Cardiac muscle cell (in vitro differentiated cells and primary cell): ENCODE data around the gene TDRD9. TPM values are rescaled to one million over a fixed set of nuclear protein-coding genes. Genes with fewer than 3 reads are reported as not detected.

Experiments used
- DNase-seq, 2 donors: peaks; one replicate each; pipeline versions ENCODE4 v3.0.0 to v3.0.0-alpha.2; 2010 to 2017; ENCODE audit warnings: low read depth in 1 of 2, low spot score in 1 of 2
- H3K27ac ChIP-seq: fragments of 200-600 bp; sonication (generic); 2 replicates; pipeline ENCODE4 v1.5.1; 2016
- H3K27me3 ChIP-seq: fragments of 200-600 bp; sonication (generic); 2 replicates; pipeline ENCODE4 v1.6.0; 2016; ENCODE audit warnings: control low read depth
- H3K36me3 ChIP-seq: fragments of 200-600 bp; sonication (generic); 2 replicates; pipeline ENCODE4 v1.5.1; 2016; ENCODE audit warnings: control low read depth
- H3K4me1 ChIP-seq: fragments of 200-600 bp; sonication (generic); 2 replicates; pipeline ENCODE4 v1.8.1; 2017; ENCODE audit warnings: low read depth, mild to moderate bottlenecking, mixed run types
- H3K4me3 ChIP-seq: fragments of 200-600 bp; sonication (generic); 2 replicates; pipeline ENCODE4 v1.5.1; 2016; ENCODE audit warnings: mild to moderate bottlenecking
- H3K9me3 ChIP-seq: fragments of 200-600 bp; sonication (generic); 2 replicates; pipeline ENCODE4 v1.5.1; 2017; ENCODE audit warnings: low read depth, mild to moderate bottlenecking, control low read depth
- CTCF ChIP-seq: IDR thresholded peaks from 2 replicates; pipeline ENCODE4 v1.5.1; 2012; ENCODE audit warnings: low read depth, mild to moderate bottlenecking, low read length
- polyA plus RNA-seq: library from polyadenylated mRNA; unstranded; fragments of >200 nt; fragmentation: Nextera tagmentation; extraction: Ambion mirVana; gene quantifications from 2 replicates; pipeline ENCODE4 v1.2.1, GENCODE V29; 2016
- total RNA-seq: library from RNA; depleted of rRNA; stranded (reverse); fragments of >200 nt; gene quantifications from 2 replicates; pipeline ENCODE4 v1.2.3, GENCODE V29; 2016

Gene TDRD9
- total and polyA plus RNA-seq, 2 experiments from 2014 or later, result 0.31 TPM; not detected in 1

- no peak for TF ChIP-seq CTCF
- Histone ChIP-seq H3K9me3 (no peaks in the 10 kb centered on the region), H3K4me1 (no peaks in the 10 kb centered on the region), H3K27ac (no peak overlapping the region), H3K36me3 (no peaks in the 10 kb centered on the region), H3K27me3 (no peaks in the 10 kb centered on the region), H3K4me3 (no peak overlapping the region)
- DNase-seq, result no peak
These were observed 28.4 kb upstream of the TDRD9 start for GRCh38 chr14:103899833-103900232.

- no peak for DNase-seq
- no peak overlapping the region for H3K4me3 ChIP-seq
- H3K9me3 ChIP-seq, result no peaks in the 10 kb centered on the region
- no peaks in the 10 kb centered on the region for H3K4me1 ChIP-seq
- no peaks in the 10 kb centered on the region for H3K36me3 ChIP-seq
- no peaks in the 10 kb centered on the region for H3K27me3 ChIP-seq
- H3K27ac ChIP-seq, result no peak overlapping the region
- no peak for TF ChIP-seq CTCF
These were observed 23.7 kb upstream of the TDRD9 start for GRCh38 chr14:103904493-103905107.

DNA sequence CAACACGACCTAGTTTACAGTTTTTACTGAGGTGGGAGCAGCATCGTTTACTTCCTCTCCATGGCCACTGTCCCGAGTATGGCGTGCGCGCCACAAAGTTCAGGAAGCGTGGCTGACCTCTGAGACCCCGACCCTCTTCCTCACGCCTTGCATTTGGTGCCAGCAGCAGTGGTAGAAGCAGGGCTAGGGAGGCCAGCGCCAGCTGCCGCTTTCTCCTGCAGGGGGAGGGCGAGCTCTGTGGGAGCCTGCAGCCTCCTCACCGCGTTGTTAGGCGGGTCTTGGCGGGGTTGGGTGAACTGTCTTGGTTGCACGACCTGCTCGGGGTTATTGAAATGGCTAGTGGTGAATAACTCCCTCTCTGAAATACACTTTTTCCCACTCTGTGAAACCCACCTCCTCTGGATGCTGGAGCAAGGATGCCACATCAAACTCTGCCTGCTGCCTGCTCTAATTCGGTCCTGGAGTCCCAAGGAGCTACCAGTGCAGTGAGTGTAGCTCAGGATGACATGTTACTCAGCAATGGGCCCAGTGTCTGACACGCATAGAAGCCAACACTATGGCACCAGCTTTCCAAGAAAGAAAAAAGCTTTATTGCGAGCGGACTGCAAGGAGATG is 22.3 kb upstream of the TDRD9 start:
- H3K27ac ChIP-seq, result no peak overlapping the region
- peaks cover 6% of the 10 kb centered on the region for H3K4me1 ChIP-seq
- H3K4me3 ChIP-seq, result no peak overlapping the region
- DNase-seq, result no peak
- H3K9me3 ChIP-seq, result no peaks in the 10 kb centered on the region
- H3K36me3 ChIP-seq, result no peaks in the 10 kb centered on the region
- no peaks in the 10 kb centered on the region for H3K27me3 ChIP-seq
- TF ChIP-seq CTCF, result peak; percentile 26

- no peak for DNase-seq
- no peak overlapping the region for H3K4me3 ChIP-seq
- H3K4me1 ChIP-seq, result peaks cover 6% of the 10 kb centered on the region
- no peaks in the 10 kb centered on the region for H3K9me3 ChIP-seq
- no peak overlapping the region for H3K27ac ChIP-seq
- TF ChIP-seq CTCF, result no peak
- H3K36me3 ChIP-seq, result peaks cover 21% of the 10 kb centered on the region
- H3K27me3 ChIP-seq, result no peaks in the 10 kb centered on the region
These were observed 19.7 kb upstream of the TDRD9 start for GRCh38 chr14:103908580-103908979.

- H3K36me3 ChIP-seq, result peaks cover 30% of the 10 kb centered on the region
- H3K9me3 ChIP-seq, result no peaks in the 10 kb centered on the region
- H3K27me3 ChIP-seq, result no peaks in the 10 kb centered on the region
- H3K4me1 ChIP-seq, result peaks cover 6% of the 10 kb centered on the region
- H3K4me3 ChIP-seq, result no peak overlapping the region
- no peak for TF ChIP-seq CTCF
- peak overlapping the region; percentile 61 for H3K27ac ChIP-seq
- DNase-seq, result no peak
These were observed 18.6 kb upstream of the TDRD9 start for GRCh38 chr14:103909531-103910261.
